Aorta (tissue), 5 donors: ENCODE measurements around the gene NASP. TPM values are rescaled to one million over a fixed set of nuclear protein-coding genes. Genes with fewer than 3 reads are reported as not detected.

Source experiments
- ATAC-seq: fragments of 200-7000 bp; cut with Tn5 transposase; one replicate; pipeline ENCODE4 v1.9.1; 2022; ENCODE audit warnings: moderate library complexity; ENCODE audit not compliant: low FRiP score
- DNase-seq, 2 donors: peaks; one replicate each; pipeline ENCODE4 v3.0.0-alpha.2; 2020
- H3K27ac ChIP-seq, 2 donors: one replicate each; pipeline ENCODE4 v1.5.1; 2013; ENCODE audit warnings: low read length in 2 of 2, mild to moderate bottlenecking in 2 of 2, moderate library complexity in 2 of 2, control low read depth in 1 of 2, inconsistent platforms in 1 of 2, low read depth in 1 of 2
- H3K27me3 ChIP-seq, 2 donors: one replicate each; pipeline ENCODE4 v1.6.1; 2013; ENCODE audit warnings: control low read depth in 1 of 2, low read length in 1 of 2, mild to moderate bottlenecking in 1 of 2, moderate library complexity in 1 of 2; ENCODE audit not compliant: insufficient read depth in 2 of 2, control insufficient read depth in 1 of 2
- H3K36me3 ChIP-seq, 2 donors: one replicate each; pipeline ENCODE4 v1.6.1; 2013; ENCODE audit warnings: control low read depth in 1 of 2, low read length in 1 of 2, mild to moderate bottlenecking in 1 of 2; ENCODE audit not compliant: insufficient read depth in 2 of 2, control insufficient read depth in 1 of 2
- H3K4me1 ChIP-seq, 2 donors: one replicate each; pipeline ENCODE4 v1.6.1; 2013; ENCODE audit warnings: low read length in 2 of 2, control low read depth in 1 of 2, mild to moderate bottlenecking in 1 of 2, moderate library complexity in 1 of 2; ENCODE audit not compliant: insufficient read depth in 2 of 2, control insufficient read depth in 1 of 2
- H3K4me3 ChIP-seq, 2 donors: one replicate each; pipeline ENCODE4 v1.5.1; 2013; ENCODE audit warnings: low read length in 2 of 2, control low read depth in 1 of 2, mild to moderate bottlenecking in 1 of 2
- H3K9me3 ChIP-seq: one replicate; pipeline ENCODE4 v1.6.1; 2013; ENCODE audit warnings: mild to moderate bottlenecking, low read length; ENCODE audit not compliant: control insufficient read depth
- WGBS, 2 donors: extraction: QIAGEN DNeasy Blood & Tissue Kit; methylation state at CpG; one replicate each; pipeline ENCODE4 v1.1.7; 2013; 5-methylcytosine and 5-hydroxymethylcytosine counted together
- intact Hi-C, 2 donors: fragments of 100-400 bp; cut with DNase I; formaldehyde crosslinking; loops; one replicate each; pipeline versions ENCODE4 v1.14.2 to v1.15.0; 2022
- long read RNA-seq, 2 donors: library from polyadenylated mRNA; unstranded; transcript quantifications; one replicate each; pipeline ENCODE4 v2.0.0, GENCODE V29; 2020 to 2021
- polyA plus RNA-seq, 2 donors: library from polyadenylated mRNA; stranded (reverse); fragments of 200-250 nt; gene quantifications; one replicate each; pipeline ENCODE4 v1.2.3, GENCODE V29; 2013
- total RNA-seq, 2 donors: library from RNA; stranded (reverse); fragmentation: NEBNext Ultra II Directional; extraction: Animal tissue kit (Norgen Biotek cat#: 25700); gene quantifications; one replicate each; pipeline ENCODE4 v1.2.1, GENCODE V29; 2021
- donor health status: healthy with polysubstance abuse.
- donor health status: Bipolar disorder and iron deficiency.
- donor health status: DM: no; HTN: no; CAD: no.
- donor health status: DM: no; HTN: no; CAD: no.
- donor health status: DM: yes; HTN: yes; CAD: no.

NASP gene, protein sequence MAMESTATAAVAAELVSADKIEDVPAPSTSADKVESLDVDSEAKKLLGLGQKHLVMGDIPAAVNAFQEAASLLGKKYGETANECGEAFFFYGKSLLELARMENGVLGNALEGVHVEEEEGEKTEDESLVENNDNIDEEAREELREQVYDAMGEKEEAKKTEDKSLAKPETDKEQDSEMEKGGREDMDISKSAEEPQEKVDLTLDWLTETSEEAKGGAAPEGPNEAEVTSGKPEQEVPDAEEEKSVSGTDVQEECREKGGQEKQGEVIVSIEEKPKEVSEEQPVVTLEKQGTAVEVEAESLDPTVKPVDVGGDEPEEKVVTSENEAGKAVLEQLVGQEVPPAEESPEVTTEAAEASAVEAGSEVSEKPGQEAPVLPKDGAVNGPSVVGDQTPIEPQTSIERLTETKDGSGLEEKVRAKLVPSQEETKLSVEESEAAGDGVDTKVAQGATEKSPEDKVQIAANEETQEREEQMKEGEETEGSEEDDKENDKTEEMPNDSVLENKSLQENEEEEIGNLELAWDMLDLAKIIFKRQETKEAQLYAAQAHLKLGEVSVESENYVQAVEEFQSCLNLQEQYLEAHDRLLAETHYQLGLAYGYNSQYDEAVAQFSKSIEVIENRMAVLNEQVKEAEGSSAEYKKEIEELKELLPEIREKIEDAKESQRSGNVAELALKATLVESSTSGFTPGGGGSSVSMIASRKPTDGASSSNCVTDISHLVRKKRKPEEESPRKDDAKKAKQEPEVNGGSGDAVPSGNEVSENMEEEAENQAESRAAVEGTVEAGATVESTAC
- total RNA-seq (10 to 100 TPM; 59.1 to 63.3 TPM), polyA plus RNA-seq (100 to 1,000 TPM in 1 of 2 donors, 10 to 100 TPM in 1; 44.8 to 123 TPM)
- long read RNA-seq, donor 1, transcript NASP-202 (14 exons, 1,538 nt): major isoform, 49 of 86 reads
- long read RNA-seq, donor 1, transcript NASP-201 (15 exons, 3,207 nt): minor isoform, 5 of 86 reads
- long read RNA-seq, donor 1, partial matches to known transcripts: 16 of 86 reads
- long read RNA-seq, donor 1, other reads (novel, unspliced or antisense): 13 of 86 reads
- long read RNA-seq, donor 2, transcript NASP-202 (14 exons, 1,538 nt): major isoform, 6 of 17 reads
- long read RNA-seq, donor 2, partial matches to known transcripts: 2 of 17 reads
- long read RNA-seq, donor 2, other reads (novel, unspliced or antisense): 5 of 17 reads

DNA sequence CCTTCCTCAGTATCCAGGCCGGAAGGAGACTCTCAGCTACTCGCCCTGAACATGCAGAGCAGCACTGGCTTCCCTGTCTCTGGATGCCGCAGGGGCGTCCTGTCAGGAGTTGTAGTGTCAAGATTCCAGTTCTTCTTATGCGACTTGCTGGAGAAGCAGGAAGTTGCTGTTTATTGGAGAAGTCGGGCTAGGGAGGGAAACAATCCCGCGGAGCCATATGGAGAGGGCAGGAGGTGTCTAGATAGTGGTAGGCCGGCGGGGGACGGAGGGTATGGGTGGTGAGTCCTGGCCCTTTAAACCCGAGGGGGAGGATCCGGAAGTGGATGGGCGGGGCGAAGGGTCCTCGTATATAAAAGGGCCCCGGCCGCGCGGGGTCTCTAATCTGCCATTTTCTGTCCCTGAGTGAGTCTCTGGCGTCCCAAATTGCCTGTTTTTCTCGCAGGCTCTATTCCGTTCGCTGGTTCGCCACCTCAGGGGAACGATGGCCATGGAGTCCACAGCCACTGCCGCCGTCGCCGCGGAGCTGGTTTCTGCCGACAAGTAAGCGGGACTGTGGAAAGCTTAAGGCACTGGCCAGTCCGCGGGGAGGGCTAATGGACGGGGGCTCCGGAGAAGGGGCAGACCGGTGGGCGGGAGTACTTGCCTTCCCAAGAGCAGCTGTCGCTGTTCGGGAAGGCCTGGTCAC, at the start of gene NASP:
Gene NASP, plus strand, starts transcription at position 376 of the 685 bp plus-strand sequence. Its CDS starts 106 bp downstream, at position 482.
- peak; percentile 96 for ATAC-seq
- H3K36me3 ChIP-seq: no peaks in the 10 kb centered on the region
- no peaks in the 10 kb centered on the region for H3K9me3 ChIP-seq
- peak within 1 kb of the TSS; percentile 76 to 92 for H3K4me3 ChIP-seq
- 0 to 1% methylated on average over 40 to 41 of the region's 41 CpGs for WGBS, 2 donors
- H3K4me1 ChIP-seq: no peaks in the 10 kb centered on the region
- H3K27ac ChIP-seq: peak within 1 kb of the TSS; percentile 14 to 96
- intact Hi-C loops: loop anchor here in 1 of 2 donors (1.0 kb wide), 1 partner anchor 103 kb away; no protein-coding TSS in a partner anchor
- DNase-seq: peak; percentile 92 to 97
- H3K27me3 ChIP-seq: no peaks in the 10 kb centered on the region

DNA sequence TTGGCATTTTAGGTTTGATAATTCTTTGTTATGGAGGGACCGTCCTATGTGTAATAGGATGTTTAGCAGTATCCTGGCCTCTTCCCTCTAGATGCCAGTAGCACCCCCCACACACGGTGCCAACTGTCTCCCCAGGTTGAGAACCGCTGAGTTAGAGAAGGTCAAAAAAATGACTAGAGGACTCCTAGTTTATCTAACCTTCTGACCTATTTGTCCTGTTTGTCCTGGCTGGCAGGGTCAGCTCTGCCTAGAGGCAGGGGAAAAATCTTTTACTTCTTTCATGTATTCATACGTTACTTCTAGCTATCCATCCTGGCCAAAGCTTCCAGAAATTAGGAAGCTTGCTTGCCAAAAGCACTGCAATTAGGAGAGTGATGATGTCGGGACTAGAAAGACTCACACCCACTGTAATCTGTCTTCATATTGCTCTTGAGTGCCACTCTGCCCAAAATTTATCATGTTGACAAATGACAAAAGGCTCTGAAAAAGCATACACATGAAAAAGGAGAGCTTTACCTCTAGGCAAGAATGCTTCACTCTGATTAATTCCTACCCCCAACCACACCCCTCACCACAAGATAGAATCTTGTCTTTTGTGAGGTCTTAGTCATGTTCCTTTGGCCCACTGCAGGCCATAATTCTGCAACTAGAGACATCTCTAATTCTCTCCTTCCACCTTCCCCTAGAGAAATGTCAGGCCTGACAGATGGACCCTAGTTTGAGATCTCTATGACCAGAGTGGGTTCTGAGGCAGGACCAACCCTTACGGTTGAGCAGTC, 47.7 kb upstream of the NASP start:
- WGBS, 2 donors: 58 to 63% methylated on average over 6 of the region's 6 CpGs
- intact Hi-C loops: no loop called here
- DNase-seq: peak in 1 of 2 donors; percentile 6
- ATAC-seq: no peak
- H3K27ac ChIP-seq: no peak overlapping the region
- H3K36me3 ChIP-seq: no peaks in the 10 kb centered on the region
- H3K4me1 ChIP-seq: no peaks in the 10 kb centered on the region
- no peaks in the 10 kb centered on the region for H3K9me3 ChIP-seq
- H3K27me3 ChIP-seq: no peaks in the 10 kb centered on the region
- no peak overlapping the region for H3K4me3 ChIP-seq

DNA sequence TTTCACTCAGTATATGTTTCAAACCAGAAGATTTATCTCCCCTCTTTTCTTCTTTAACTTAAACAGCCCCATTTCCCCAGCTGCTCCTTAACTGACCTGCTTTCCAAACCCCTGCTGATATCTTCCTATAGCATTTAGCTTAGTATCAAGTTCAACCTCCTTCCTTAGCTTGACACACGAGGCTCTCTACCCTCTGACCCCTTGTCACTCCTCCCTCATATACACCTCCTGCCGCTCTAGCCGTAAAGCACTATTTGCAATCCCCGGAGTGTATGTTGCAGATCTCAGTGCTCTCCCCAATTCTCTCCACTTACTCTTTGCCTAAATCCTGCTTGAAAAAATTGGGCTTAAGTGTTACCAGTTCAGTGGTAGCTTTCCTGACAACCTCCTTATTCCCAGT, 47.0 kb upstream of the NASP start:
- Histone ChIP-seq H3K36me3 (no peaks in the 10 kb centered on the region), H3K27me3 (no peaks in the 10 kb centered on the region), H3K4me1 (no peaks in the 10 kb centered on the region), H3K9me3 (no peaks in the 10 kb centered on the region), H3K27ac (no peak overlapping the region), H3K4me3 (no peak overlapping the region)
- no peak for ATAC-seq
- intact Hi-C loops: no loop called here
- WGBS, 2 donors: 67 to 68% methylated on average over 4 of the region's 4 CpGs
- no peak for DNase-seq

DNA sequence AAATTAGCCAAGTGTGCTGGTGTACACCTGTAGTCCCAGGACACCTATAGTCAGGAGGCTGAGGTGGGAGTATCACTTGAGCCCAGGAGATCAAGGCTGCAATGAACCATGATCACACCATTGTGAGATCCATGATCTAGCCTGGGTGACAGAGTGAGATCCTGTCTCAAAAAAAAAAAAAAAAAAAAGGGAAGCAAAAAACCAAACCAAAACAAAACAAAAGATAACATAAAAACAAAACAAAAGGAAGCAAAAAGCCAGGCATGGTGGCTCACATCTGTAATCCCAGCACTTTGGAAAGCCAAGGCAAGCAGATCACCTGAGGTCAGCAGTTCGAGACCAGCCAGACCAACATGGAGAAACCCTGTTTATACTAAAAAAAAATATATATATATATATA, 42.6 kb upstream of the NASP start:
- DNase-seq (no peak), ATAC-seq (no peak)
- Histone ChIP-seq H3K4me1 (no peaks in the 10 kb centered on the region), H3K27me3 (no peaks in the 10 kb centered on the region), H3K9me3 (no peaks in the 10 kb centered on the region), H3K36me3 (no peaks in the 10 kb centered on the region), H3K4me3 (no peak overlapping the region), H3K27ac (no peak overlapping the region)
- intact Hi-C loops: no loop called here
- 93 to 95% methylated on average over 1 of the region's 1 CpG for WGBS, 2 donors

DNA sequence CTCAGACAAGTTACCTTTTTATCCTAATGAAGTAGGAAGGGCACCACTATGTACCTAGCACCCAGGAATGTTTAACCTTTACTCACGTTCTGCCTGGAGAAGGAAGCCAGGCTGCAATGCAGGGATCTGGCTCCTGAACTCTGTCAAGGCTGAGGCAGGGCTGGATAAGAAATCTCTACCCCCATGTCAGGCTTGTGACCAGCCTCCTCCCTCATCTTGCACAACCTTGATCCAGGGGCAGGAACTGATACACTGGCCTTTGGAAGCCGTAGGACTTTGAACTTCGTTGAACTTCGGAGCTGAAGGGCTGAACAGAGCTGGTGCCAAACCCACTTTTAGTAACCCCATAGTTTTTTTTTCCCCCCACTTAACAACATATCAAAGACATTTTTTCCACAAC, 41.2 kb upstream of the NASP start:
- Histone ChIP-seq H3K27ac (no peak overlapping the region), H3K27me3 (no peaks in the 10 kb centered on the region), H3K36me3 (no peaks in the 10 kb centered on the region), H3K4me1 (no peaks in the 10 kb centered on the region), H3K4me3 (no peak overlapping the region), H3K9me3 (no peaks in the 10 kb centered on the region)
- WGBS, 2 donors: 75 to 79% methylated on average over 4 of the region's 4 CpGs
- DNase-seq (peak in 1 of 2 donors; percentile 52), ATAC-seq (no peak)
- intact Hi-C loops: no loop called here

DNA sequence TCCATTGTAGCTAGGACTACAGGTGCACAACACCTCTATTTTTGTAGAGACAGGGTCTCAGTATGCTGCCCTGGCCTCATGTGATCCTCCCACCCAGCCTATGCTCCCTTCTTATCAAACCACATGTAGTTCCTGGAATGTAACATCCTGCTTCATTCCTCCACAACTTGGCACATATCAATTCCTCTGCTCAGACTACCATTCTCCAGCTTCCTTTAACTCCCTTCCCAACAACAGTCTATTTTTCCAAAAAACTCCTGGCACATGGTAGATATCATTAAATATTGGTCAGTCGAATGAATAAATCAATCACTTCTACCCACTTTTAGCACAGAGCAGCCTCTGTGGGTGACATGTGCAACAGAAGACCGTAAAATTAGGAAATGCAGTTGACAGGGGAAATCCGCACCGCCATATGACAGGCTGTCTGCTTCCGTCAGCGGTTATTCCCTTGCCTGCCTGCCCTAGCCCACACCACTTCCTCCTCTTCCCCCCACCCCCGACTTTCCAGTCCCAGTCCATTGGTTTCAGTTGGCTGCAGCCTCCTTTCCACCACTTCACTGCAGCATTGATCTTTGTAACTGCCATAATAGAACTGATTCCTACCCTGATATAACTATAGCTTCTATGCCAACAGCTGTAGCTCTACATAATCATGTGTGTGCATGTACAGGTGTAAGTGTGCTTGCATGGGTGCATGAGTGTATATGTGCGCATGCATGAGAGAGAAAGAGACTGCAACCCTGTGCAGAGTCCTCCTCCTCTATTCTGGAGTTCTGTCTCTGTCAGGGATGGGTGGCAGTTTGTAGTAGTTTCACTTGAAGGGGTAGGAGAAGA, 40.0 kb upstream of the NASP start:
- H3K36me3 ChIP-seq: no peaks in the 10 kb centered on the region
- no peak overlapping the region for H3K4me3 ChIP-seq
- H3K27me3 ChIP-seq: no peaks in the 10 kb centered on the region
- ATAC-seq: peak; percentile 71
- peak in 1 of 2 donors; percentile 86 for DNase-seq
- WGBS, 2 donors: 44% methylated on average over 8 of the region's 8 CpGs
- no peaks in the 10 kb centered on the region for H3K4me1 ChIP-seq
- no peak overlapping the region for H3K27ac ChIP-seq
- no peaks in the 10 kb centered on the region for H3K9me3 ChIP-seq
- intact Hi-C loops: no loop called here

DNA sequence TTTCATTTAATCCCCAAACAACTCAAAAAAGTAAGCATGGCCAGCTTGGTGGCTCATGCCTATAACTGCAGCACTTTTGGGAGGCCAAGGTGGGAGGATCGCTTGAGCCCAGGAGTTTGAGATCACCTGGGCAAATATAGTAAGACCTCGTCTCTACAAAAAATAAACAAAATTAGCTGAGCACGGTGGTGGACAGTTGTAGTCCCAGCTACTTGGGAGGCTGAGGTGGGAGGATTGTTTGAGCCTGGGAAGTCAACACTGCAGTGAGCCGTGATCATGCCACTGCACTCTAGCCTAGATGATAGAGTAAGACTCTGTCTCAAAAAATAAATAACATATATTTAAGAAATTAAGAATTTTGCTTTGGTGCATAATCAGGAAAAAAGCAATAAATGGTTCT, 39.3 kb upstream of the NASP start:
- H3K27me3 ChIP-seq: no peaks in the 10 kb centered on the region
- H3K36me3 ChIP-seq: no peaks in the 10 kb centered on the region
- ATAC-seq (no peak), DNase-seq (no peak)
- no peak overlapping the region for H3K4me3 ChIP-seq
- 86 to 92% methylated on average over 4 of the region's 4 CpGs for WGBS, 2 donors
- no peak overlapping the region for H3K27ac ChIP-seq
- no peaks in the 10 kb centered on the region for H3K4me1 ChIP-seq
- no peaks in the 10 kb centered on the region for H3K9me3 ChIP-seq
- intact Hi-C loops: no loop called here
